ENCODE measurements around the gene NUBP2.
A peak's percentile ranks its signal among the peaks of the same experiment; 100 is the strongest.

The NUBP2 gene

DNA sequence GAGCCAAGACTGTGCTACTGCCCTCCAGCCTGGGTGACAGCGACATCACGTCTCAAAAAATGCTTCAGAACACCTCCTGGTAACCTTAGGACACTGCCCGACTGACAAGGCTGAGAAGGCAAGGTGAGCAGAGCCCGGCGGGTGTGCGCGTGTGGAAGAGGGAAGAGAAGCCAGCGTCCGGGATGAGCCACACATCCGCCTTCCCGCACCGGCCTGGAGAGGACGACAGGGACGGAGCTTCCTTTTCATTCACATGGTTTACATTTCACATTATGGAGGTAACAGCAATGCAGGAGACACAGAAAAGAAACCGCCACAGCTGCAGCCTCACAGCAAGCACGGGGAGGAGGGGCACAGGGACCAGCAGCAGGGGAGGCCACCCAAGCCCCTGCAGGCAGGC, 27.3 kb downstream of the NUBP2 start:
- TF ChIP-seq, protein P1, sequence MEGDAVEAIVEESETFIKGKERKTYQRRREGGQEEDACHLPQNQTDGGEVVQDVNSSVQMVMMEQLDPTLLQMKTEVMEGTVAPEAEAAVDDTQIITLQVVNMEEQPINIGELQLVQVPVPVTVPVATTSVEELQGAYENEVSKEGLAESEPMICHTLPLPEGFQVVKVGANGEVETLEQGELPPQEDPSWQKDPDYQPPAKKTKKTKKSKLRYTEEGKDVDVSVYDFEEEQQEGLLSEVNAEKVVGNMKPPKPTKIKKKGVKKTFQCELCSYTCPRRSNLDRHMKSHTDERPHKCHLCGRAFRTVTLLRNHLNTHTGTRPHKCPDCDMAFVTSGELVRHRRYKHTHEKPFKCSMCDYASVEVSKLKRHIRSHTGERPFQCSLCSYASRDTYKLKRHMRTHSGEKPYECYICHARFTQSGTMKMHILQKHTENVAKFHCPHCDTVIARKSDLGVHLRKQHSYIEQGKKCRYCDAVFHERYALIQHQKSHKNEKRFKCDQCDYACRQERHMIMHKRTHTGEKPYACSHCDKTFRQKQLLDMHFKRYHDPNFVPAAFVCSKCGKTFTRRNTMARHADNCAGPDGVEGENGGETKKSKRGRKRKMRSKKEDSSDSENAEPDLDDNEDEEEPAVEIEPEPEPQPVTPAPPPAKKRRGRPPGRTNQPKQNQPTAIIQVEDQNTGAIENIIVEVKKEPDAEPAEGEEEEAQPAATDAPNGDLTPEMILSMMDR (IDR thresholded peaks at IDR 0.05; ENCODE audit: insufficient read depth, low read depth, low read length, missing control alignments), result no peak
- DNase-seq (ENCODE audit: low read depth), result no peak
- H3K4me3 ChIP-seq (ENCODE audit: low read length), result no peak overlapping the region

DNA sequence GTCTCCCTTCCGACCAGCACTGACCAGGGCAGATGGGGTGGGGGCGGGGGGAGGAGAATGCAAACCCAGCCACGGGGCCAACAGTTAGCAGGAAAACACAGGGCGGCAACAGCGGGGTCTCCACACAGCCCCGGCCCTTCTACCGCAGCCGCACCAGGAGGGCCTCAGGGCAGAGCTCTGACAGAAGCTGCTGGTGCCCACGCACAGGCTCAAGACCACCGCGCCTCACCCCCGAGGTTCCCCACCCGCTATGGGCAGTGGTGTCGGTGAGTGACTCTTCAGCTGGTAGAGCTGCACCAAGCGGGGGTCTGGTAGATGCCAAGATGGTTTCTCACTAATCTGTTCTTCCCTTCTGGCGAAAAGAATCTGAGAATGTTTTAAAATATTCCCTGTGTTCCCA, 27.8 kb downstream of the NUBP2 start:
- TF ChIP-seq, protein P1 (IDR thresholded peaks at IDR 0.05; ENCODE audit: insufficient read depth, low read depth, low read length, missing control alignments), result no peak
- no peak overlapping the region for H3K4me3 ChIP-seq (ENCODE audit: low read length)
- no peak for DNase-seq (ENCODE audit: low read depth)

DNA sequence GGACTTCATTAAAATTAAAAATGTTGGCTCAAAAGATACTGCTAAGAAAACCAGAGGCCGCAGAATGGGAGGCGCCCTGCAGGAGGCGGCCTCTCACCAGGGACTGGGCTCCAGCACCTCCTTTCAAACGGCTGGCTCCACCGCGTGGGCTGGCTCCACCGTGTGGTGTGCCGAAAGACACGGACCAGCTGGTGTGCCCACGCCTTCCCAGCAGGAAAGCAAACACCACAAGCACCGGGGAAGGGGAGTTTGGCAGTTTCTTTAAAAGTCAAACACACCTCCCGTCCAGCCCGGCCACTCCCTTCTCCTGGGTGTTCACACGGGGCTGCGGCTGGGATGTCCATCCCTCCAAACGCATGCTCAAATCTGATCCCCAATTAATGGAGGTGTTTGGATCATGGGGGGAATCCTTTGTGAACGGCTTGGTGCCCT, 30.0 kb downstream of the NUBP2 start:
- peak; percentile 80 for DNase-seq (ENCODE audit: low read depth)
- TF ChIP-seq, protein P1 (IDR thresholded peaks at IDR 0.05; ENCODE audit: insufficient read depth, low read depth, low read length, missing control alignments), result peak; percentile 76
- H3K4me3 ChIP-seq (ENCODE audit: low read length), result no peak overlapping the region

DNA sequence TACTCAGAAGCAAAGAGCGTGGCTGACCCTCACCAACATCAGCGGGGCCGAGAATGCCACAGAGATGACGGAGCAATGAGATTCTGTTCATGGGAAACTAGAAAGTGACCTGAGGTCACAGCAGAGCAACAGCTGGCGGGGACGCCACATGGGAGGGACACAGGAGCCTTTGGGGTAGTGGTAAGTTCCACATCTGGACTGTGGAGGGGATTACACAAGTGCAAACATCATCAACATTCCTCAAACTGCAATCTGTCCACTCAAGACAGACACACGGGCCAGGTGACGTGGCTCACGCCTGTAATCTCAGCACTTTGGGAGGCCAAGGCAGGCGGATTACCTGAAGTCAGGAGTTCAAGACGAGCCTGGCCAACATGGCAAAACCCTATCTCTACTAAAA, 32.7 kb downstream of the NUBP2 start:
- no peak overlapping the region for H3K4me3 ChIP-seq (ENCODE audit: low read length)
- DNase-seq (ENCODE audit: low read depth), result no peak
- TF ChIP-seq, protein P1 (IDR thresholded peaks at IDR 0.05; ENCODE audit: insufficient read depth, low read depth, low read length, missing control alignments), result no peak

DNA sequence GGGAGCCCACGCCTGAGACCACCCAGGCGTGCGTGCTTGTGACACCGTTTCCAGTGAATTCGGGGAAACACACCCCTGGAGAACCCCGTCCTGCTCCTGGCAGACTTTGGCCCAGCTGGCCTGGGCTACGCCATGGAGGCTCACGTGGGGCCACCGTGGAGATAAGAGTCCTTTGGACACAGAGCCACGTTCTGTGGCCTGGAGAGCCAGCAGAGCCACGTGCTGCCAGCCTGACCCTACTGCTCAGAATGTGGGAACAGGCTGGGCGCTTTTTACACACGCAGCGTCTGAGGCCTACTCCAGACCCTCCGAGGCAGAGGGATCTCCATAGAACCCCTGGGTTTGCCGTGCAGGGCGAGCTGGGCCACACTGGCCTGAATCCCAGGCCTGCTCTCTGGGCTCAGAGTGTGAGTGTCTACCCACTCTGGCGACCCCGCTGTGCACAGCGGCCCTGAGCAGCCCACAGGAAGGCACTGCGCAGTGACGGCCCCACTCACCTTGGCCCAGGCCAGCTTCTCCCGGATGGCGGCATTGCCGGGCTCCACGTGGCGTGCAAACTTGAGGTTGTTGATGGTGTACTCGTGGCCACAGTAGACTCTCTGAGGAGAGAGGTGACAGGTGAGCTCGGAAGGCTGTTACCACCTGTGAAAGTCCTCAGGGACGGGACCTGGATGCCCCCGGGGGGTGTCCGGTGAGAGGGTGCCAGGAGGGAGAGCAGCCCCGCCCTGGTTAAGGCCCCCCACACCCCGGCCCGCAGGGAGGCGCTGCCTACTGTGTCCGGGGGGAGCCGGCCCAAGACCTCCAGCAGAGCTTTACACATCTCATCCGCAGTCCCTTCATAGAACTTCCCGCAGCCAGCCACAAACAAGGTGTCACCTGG, 33.9 kb downstream of the NUBP2 start:
- DNase-seq (ENCODE audit: low read depth), result no peak
- TF ChIP-seq, protein P1 (IDR thresholded peaks at IDR 0.05; ENCODE audit: insufficient read depth, low read depth, low read length, missing control alignments), result no peak
- H3K4me3 ChIP-seq (ENCODE audit: low read length), result no peak overlapping the region

DNA sequence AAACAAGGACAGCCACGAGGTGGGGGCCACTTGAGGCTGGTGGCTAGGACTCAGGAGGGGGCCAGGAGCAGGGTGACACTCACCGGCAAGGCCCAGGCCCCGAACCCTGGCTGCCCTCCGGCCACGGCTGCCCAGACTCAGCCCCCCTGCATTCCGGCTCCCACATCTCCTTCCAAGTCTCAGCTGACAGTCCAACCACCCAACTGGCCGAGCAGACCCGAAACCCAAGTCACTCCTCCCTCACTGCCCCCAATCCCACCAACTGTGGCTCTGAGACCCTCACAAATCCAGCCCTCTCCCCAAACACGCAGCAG, 34.5 kb downstream of the NUBP2 start:
- DNase-seq (ENCODE audit: low read depth), result no peak
- no peak overlapping the region for H3K4me3 ChIP-seq (ENCODE audit: low read length)
- TF ChIP-seq, protein P1 (IDR thresholded peaks at IDR 0.05; ENCODE audit: insufficient read depth, low read depth, low read length, missing control alignments), result no peak

DNA sequence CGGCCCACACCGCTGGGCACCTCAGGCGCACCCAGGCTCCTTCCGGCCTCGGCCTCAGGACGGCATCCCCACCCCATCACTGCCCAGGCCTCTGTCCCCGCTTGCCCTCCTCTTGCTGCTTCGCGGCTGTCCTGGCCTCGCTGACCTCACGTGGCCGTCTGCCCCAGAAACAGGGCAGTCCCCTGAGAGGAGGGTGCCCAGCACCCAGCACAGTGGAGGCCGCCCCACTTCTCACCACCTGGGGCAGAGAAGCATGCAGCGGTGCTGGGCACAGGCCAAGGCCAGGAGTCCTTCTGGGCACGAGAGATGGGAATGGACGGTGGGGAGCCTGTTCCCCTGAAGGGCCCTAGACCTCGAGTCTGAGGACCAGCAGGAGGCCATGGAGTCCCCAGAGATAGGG, 35.0 kb downstream of the NUBP2 start:
- H3K4me3 ChIP-seq (ENCODE audit: low read length), result no peak overlapping the region
- DNase-seq (ENCODE audit: low read depth), result no peak
- TF ChIP-seq, protein P1 (IDR thresholded peaks at IDR 0.05; ENCODE audit: insufficient read depth, low read depth, low read length, missing control alignments), result no peak
